Measurements from ENCODE around the gene CMIP. TPM values are rescaled to one million over a fixed set of nuclear protein-coding genes. Genes with fewer than 3 reads are reported as not detected.

CMIP gene
- total RNA-seq, 1 experiment from 2014 or later, result 48.2 TPM

DNA sequence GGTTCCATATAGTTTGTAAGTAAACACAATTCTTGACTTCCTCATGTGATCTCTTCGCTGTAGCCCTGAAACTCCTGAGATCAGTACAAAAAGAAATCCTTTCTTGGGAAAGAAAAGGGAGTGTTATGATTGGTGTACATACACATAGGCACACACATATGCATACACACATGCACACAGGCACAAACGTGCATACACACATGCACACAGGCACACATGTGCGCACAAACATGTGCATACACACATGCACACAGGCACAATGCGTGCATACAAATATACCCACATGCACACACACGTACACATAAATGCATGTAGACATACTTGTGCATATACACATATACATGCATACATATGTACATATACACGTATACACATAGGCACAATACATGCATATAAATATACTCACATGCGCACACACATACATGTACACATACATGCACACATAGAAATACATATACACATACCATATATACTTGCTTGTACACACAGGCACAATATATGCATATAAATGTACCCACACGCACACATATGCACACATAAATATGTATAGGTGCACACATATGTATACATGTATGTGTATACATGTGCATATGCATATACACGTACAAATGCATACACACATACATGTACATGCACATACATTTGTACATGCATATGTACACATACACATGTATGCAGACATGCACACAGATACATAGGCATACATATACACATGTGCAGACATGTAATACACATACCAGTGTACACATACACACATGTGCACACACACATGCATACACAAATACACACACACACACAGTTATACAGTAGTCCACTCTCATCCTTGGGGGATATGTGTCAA, 26.4 kb downstream of the CMIP start:
- no peak overlapping the region for H2BK120ac ChIP-seq (ENCODE audit: low read depth, low read length, poor library complexity, severe bottlenecking)
- H2BK5ac ChIP-seq (ENCODE audit: insufficient read length, low read length), result no peak overlapping the region
- no peak overlapping the region for H3K23ac ChIP-seq (ENCODE audit: insufficient read length, low read depth, low read length)
- Mint-ChIP-seq H3K27me3 (ENCODE audit: low read depth) (no peaks in the 10 kb centered on the region), H3K27ac (peak overlapping the region in 1 of 3 experiments; percentile 72; a peak in 2 of 7 replicates), H3K4me3 (no peak overlapping the region), H3K36me3 (ENCODE audit: insufficient read depth in 1 of 3, low read depth in 3 of 3) (peaks cover 5 to 19% (median 19%) of the 10 kb centered on the region in 3 experiments), H3K9me3 (no peaks in the 10 kb centered on the region), H3K4me1 (peaks cover 22 to 39% of the 10 kb centered on the region in 2 experiments)
- no peak overlapping the region for H4K5ac ChIP-seq (ENCODE audit: insufficient read length, low read depth, low read length)
- no peaks in the 10 kb centered on the region for H3K9me3 ChIP-seq (ENCODE audit: control insufficient read depth, low read depth, low read length)
- TF ChIP-seq, protein P1, sequence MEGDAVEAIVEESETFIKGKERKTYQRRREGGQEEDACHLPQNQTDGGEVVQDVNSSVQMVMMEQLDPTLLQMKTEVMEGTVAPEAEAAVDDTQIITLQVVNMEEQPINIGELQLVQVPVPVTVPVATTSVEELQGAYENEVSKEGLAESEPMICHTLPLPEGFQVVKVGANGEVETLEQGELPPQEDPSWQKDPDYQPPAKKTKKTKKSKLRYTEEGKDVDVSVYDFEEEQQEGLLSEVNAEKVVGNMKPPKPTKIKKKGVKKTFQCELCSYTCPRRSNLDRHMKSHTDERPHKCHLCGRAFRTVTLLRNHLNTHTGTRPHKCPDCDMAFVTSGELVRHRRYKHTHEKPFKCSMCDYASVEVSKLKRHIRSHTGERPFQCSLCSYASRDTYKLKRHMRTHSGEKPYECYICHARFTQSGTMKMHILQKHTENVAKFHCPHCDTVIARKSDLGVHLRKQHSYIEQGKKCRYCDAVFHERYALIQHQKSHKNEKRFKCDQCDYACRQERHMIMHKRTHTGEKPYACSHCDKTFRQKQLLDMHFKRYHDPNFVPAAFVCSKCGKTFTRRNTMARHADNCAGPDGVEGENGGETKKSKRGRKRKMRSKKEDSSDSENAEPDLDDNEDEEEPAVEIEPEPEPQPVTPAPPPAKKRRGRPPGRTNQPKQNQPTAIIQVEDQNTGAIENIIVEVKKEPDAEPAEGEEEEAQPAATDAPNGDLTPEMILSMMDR (conservative IDR thresholded peaks at IDR 0.05), result no peak
- no peak overlapping the region for H2BK12ac ChIP-seq (ENCODE audit: insufficient read length, low read depth, low read length)
- peaks cover 11% of the 10 kb centered on the region for H3K79me1 ChIP-seq (ENCODE audit: insufficient read depth, low read depth, low read length, poor library complexity, severe bottlenecking)
- no CpG with 5 or more reads among the region's 9 CpGs for WGBS (ENCODE audit: extremely low coverage, insufficient read length, low lambda C conversion rate)
- H3K4me2 ChIP-seq (ENCODE audit: insufficient read depth, insufficient read length, low read length), result no peak overlapping the region
- H2AK5ac ChIP-seq (ENCODE audit: insufficient read length, low read length), result no peak overlapping the region
- H2BK15ac ChIP-seq (ENCODE audit: low read depth, low read length), result no peak overlapping the region
- no peak overlapping the region for H3K27ac ChIP-seq (ENCODE audit: insufficient read length, low read depth, low read length)
- no peak overlapping the region for H4K91ac ChIP-seq (ENCODE audit: insufficient read length, low read depth, low read length)
- no peak overlapping the region for H3K14ac ChIP-seq (ENCODE audit: insufficient read depth, low read length)
- no peaks in the 10 kb centered on the region for H3K4me1 ChIP-seq (ENCODE audit: insufficient read depth, low read length)
- H2AFZ ChIP-seq (ENCODE audit: low read length), result no peak overlapping the region
- H2BK20ac ChIP-seq (ENCODE audit: low read depth, low read length, poor library complexity, severe bottlenecking), result no peak overlapping the region
- H3K27me3 ChIP-seq (ENCODE audit: insufficient read depth, low read length), result no peaks in the 10 kb centered on the region
- no peak overlapping the region for H3K56ac ChIP-seq (ENCODE audit: insufficient read length, low read depth, low read length)
- H4K20me1 ChIP-seq (ENCODE audit: control insufficient read depth, insufficient read depth, insufficient read length), result peaks cover 4% of the 10 kb centered on the region
- no peaks in the 10 kb centered on the region for H3K23me2 ChIP-seq (ENCODE audit: insufficient read length, low read depth, low read length, poor library complexity, severe bottlenecking)
- H3K79me2 ChIP-seq (ENCODE audit: insufficient read depth, low read length), result peaks cover 17% of the 10 kb centered on the region; the same call in 1 of the 2 replicates
- H3K4ac ChIP-seq (ENCODE audit: low read depth, low read length), result no peak overlapping the region
- DNase-seq, result no peak
- H3T11ph ChIP-seq (ENCODE audit: low read length), result no peak overlapping the region
- no peak overlapping the region for H3K18ac ChIP-seq (ENCODE audit: insufficient read length, low read depth, low read length)
- H4K8ac ChIP-seq (replicated peaks; ENCODE audit: insufficient read length, low read depth, low read length), result no peak overlapping the region
- H3K9ac ChIP-seq (ENCODE audit: extremely low read depth, insufficient read length, low read length), result no peak overlapping the region

Data from H9 (cell line).